AG04450 (cell line): ENCODE data around the gene FBXW5. TPM values are rescaled to one million over a fixed set of nuclear protein-coding genes. Genes with fewer than 3 reads are reported as not detected.

Source experiments
- CTCF ChIA-PET: fragments of 300-600, 350-600 bp; formaldehyde crosslinking; extraction: SDS; loops from one replicate; lab custom pipeline; 2022; ENCODE audit warnings: antibody characterized with exemption, inconsistent platforms; lab: Charles Lee
- POLR2A ChIA-PET: fragments of 350-600 bp; formaldehyde crosslinking; extraction: SDS; loops from one replicate; lab custom pipeline; 2021; ENCODE audit warnings: antibody characterized with exemption, inconsistent platforms; lab: Yijun Ruan, JAX
- DNase-seq: peaks from one replicate; pipeline ENCODE4 v3.0.0-alpha.2; 2011; ENCODE audit warnings: low read depth, low spot score
- H3K27ac ChIP-seq: one replicate; pipeline ENCODE4 v1.5.1; 2012; ENCODE audit warnings: low read depth, low read length, control low read depth
- H3K27me3 ChIP-seq: one replicate; pipeline ENCODE4 v1.6.0; 2012; ENCODE audit warnings: low read length; ENCODE audit not compliant: control insufficient read depth, insufficient read depth
- H3K4me3 ChIP-seq: 2 replicates; pipeline ENCODE4 v1.5.1; 2011; ENCODE audit warnings: mild to moderate bottlenecking, low read depth, low read length, control low read depth
- H3K9me3 ChIP-seq: 2 replicates; pipeline ENCODE4 v1.5.1; 2012; ENCODE audit warnings: low read length; ENCODE audit not compliant: control insufficient read depth, insufficient read depth
- polyA plus RNA-seq: library from polyadenylated mRNA; depleted of rRNA; stranded (reverse); fragments of >200 nt; gene quantifications from 2 replicates; pipeline ENCODE4 v1.2.3, GENCODE V29; 2011
- TF ChIP-seq, protein P1 (sequence below): IDR thresholded peaks from 2 replicates; pipeline ENCODE4 v1.5.1; 2011; ENCODE audit warnings: low read depth, low read length, control low read depth, inconsistent platforms

Gene FBXW5
- polyA plus RNA-seq, 1 experiment, result 31.2 TPM

DNA sequence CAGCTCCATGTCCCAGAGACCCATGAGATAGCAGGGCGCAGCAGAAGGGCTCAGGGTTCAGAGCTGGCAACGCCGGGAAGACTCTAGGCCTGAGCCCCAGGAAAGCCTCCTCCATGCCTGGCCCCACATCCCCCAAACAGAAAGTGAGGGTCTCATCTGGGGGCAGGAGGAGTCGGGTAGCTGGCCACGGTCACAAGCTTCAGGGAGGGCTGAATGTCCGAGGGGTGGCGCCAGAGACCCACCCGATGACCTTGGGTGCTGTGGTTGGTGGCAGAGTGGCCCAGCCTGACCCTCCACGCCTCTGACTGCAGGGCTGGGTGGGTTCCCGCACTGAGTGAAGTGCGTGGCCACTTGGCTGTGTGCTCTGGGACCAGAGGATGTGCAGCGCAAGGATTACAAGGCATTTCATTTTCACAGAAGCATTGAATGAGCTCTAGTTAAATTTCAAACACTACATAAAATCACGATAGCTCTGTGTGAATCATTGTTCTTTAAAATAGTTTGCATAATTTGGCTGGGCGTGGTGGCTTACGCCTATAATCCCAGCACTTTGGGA lies 3.5 kb upstream of the FBXW5 start:
- TF ChIP-seq, protein P1, sequence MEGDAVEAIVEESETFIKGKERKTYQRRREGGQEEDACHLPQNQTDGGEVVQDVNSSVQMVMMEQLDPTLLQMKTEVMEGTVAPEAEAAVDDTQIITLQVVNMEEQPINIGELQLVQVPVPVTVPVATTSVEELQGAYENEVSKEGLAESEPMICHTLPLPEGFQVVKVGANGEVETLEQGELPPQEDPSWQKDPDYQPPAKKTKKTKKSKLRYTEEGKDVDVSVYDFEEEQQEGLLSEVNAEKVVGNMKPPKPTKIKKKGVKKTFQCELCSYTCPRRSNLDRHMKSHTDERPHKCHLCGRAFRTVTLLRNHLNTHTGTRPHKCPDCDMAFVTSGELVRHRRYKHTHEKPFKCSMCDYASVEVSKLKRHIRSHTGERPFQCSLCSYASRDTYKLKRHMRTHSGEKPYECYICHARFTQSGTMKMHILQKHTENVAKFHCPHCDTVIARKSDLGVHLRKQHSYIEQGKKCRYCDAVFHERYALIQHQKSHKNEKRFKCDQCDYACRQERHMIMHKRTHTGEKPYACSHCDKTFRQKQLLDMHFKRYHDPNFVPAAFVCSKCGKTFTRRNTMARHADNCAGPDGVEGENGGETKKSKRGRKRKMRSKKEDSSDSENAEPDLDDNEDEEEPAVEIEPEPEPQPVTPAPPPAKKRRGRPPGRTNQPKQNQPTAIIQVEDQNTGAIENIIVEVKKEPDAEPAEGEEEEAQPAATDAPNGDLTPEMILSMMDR, result peak; percentile 57
- H3K4me3 ChIP-seq, result no peak overlapping the region

DNA sequence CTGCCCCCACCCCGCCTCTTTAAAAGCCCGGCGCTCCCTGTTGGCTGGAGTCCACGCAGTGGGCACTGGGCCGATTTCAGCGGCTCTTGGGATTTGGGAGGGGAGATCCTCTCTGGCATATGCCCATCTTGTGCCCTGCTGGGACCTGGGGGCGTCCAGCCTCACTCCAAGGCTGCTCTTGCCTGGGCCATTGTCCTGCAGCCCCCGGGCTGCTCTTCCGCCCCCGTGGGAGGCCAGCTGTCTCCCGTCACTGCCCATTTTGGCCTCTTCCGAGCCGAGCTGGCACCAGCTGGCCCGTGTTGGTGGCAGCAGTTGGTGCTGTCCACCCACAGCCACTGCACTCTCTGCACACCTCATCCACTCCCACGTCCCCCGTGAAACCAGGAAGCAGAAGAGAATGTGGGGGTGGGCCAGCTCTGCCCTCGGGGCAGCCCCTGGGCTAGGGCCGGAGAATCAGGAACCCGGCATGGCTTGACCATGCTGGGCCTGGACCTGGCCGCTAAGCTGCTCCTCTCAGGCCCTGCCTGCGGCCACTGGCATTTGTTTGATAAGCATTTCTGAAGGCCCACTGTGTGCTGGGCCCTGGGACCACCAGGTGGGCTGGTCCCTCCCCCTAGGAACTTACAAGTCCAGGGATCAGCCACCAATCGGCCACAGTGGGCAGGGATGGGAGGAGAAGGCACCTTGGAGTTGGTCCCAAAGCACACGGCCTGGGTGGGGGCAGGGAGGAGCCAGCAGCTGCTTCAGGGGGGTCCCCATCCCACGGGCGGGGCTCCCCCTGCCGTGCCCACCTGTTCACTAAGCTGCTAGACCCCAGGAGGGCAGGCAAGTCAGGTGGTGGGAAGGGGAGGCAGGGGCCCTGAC lies 2.7 kb upstream of the FBXW5 start:
- no peaks in the 10 kb centered on the region for H3K27me3 ChIP-seq
- DNase-seq, result no peak
- POLR2A ChIA-PET, result interaction anchor here (1.4 kb wide), 1 partner anchor 88 kb away, joined by 10 read pairs; no protein-coding TSS in a partner anchor
- H3K9me3 ChIP-seq, result peaks cover 6% of the 10 kb centered on the region; the same call in 1 of the 2 replicates
- H3K27ac ChIP-seq, result no peak overlapping the region
- TF ChIP-seq, protein P1, result no peak
- CTCF ChIA-PET, result interaction anchor here (1.0 to 4.0 kb wide), 12 partner anchors 15 to 121 kb away, joined by 3 to 105 read pairs (median 4); partner anchors contain the start of gene FUT7
- H3K4me3 ChIP-seq, result no peak overlapping the region

More for the DNA sequence above, 3.5 kb upstream of the FBXW5 start:
- Histone ChIP-seq H3K9me3 (no peaks in the 10 kb centered on the region; the same call in 1 of the 2 replicates), H3K27ac (no peak overlapping the region), H3K27me3 (no peaks in the 10 kb centered on the region)
- CTCF ChIA-PET, result interaction anchor here (0.6 to 4.0 kb wide), 18 partner anchors 12 to 183 kb away, joined by 3 to 105 read pairs (median 4); partner anchors contain the start of gene FUT7
- no peak for DNase-seq
- POLR2A ChIA-PET, result interaction anchor here (0.6 to 1.4 kb wide), 2 partner anchors 87 to 220 kb away, joined by 3 to 10 read pairs; no protein-coding TSS in a partner anchor

DNA sequence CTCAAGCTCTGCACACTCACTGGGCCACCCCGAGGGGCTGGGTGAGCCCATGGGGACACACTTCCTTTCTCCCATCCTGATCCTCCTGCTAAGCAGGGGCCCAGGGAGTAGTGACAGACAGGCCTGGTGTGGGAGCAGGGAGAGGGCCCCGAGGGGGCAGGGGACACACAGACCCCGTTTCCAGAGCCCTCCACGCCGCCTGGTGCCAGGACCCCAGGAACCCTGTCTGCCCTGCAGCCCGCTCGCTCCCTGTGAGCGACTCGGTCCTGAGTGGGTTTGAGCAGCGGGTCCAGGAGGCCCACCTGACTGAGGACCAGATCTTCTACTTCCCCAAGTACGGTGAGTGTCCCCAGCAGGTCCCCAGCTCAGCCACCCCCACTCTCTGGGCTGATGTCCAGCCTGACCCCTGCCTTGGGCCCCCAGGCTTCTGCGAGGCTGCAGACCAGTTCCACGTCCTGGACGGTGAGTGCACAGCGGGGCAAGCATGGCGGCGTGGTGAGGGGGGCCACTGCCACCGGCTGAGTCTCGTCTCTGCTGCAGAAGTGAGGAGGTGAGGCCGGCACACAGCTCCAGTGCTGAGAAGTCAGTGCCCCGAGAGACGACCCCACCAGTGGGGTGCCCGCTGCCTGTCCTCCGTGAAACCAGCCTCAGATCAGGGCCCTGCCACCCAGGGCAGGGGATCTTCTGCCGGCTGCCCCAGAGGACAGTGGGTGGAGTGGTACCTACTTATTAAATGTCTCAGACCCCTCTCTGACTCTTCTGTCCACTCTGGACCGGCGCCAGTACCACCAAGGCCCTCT lies 1.9 kb upstream of the FBXW5 start:
- H3K27ac ChIP-seq, result no peak overlapping the region

DNA sequence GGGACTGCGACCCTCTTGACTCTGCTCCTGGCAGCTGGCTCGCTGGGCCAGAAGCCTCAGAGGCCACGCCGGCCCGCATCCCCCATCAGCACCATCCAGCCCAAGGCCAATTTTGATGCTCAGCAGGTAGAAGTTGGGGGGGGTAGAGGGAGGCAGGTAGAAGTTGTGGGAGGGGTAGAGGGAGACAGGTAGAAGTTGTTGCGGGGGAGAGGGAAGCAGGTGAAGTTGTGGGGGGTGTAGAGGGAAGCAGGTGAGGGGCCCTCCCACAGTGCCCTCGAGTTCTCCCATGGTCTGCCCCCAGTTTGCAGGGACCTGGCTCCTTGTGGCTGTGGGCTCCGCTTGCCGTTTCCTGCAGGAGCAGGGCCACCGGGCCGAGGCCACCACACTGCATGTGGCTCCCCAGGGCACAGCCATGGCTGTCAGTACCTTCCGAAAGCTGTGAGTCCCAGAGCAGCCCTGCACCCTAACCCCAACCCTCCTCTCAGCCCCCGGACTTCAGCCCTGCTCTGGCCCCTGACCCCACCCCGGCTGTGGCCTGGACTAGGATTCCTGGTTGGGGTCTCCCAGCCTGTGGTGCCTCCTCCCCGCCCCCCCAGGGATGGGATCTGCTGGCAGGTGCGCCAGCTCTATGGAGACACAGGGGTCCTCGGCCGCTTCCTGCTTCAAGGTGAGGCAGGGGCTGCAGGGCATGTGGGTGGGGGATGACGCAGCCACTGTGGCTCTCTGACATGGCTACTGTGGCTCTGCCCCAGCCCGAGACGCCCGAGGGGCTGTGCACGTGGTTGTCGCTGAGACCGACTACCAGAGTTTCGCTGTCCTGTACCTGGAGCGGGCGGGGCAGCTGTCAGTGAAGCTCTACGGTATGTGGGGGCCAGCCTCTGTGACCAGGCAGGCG lies 1.0 kb upstream of the FBXW5 start:
- ChIA-PET POLR2A (no interaction called here), CTCF (interaction anchor here (0.5 to 4.0 kb wide), 5 partner anchors 55 to 278 kb away, joined by 3 to 105 read pairs (median 5); no protein-coding TSS in a partner anchor)
- no peak for DNase-seq
- Histone ChIP-seq H3K4me3 (no peak overlapping the region), H3K27me3 (no peaks in the 10 kb centered on the region), H3K27ac (no peak overlapping the region), H3K9me3 (peaks cover 12% of the 10 kb centered on the region; the same call in 1 of the 2 replicates)
- TF ChIP-seq, protein P1, result no peak

More for the DNA sequence above, 1.9 kb upstream of the FBXW5 start:
- ChIA-PET POLR2A (no interaction called here), CTCF (interaction anchor here (0.5 to 4.0 kb wide), 5 partner anchors 54 to 277 kb away, joined by 3 to 105 read pairs (median 15); no protein-coding TSS in a partner anchor)
- Histone ChIP-seq H3K9me3 (peaks cover 9% of the 10 kb centered on the region; the same call in 1 of the 2 replicates), H3K27me3 (no peaks in the 10 kb centered on the region), H3K4me3 (no peak overlapping the region)
- no peak for DNase-seq
- TF ChIP-seq, protein P1, result no peak
